ENCODE measurements around the gene SAP30BP.

The SAP30BP gene

DNA sequence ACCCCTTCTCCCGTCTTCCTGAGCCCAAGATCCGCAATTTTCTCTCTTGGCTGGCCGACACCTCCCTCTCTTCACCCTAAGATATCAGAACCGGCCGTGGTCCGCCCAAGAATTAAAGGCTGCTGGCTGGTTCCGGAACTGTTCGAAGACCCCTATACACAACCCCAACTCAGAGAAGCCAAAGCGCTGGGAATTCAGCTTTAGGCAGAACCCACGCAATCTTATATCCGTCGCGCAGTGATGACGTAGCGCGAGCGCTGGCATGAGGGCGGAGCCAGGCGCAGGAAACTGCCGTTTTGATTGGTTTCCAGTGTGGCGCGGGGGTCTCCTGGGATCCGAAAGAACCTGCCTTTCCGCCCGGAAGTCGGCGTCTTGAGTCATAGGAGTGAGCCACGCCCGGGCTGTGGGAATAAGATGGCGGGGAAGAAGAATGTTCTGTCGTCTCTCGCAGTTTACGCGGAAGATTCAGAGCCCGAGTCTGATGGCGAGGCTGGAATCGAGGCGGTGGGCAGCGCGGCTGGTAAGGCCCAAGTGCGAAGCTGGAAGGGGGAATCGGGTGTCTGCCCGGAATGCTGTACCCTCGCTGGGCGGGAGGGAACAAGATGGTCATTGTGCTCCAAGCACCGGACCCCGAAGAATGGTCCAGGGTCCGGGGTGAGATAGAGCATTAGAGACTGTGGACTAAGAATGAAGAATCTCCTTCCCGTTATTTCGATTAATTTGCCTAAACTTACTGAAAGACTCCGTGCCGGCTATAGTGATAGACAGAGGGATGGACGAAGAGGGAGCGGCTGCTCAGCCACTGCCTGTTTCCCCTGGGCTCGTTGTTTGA lies at the start of gene SAP30BP, which contains the start of gene RECQL5:
TSS of gene SAP30BP (plus strand) at position 380 of the 832 bp plus-strand sequence. CDS start at position 415, 35 bp downstream.
TSS of gene RECQL5 (minus strand) at position 196 of the 832 bp plus-strand sequence. CDS start 597 bp downstream, outside the sequence.
- peak; percentile 86 for DNase-seq

DNA sequence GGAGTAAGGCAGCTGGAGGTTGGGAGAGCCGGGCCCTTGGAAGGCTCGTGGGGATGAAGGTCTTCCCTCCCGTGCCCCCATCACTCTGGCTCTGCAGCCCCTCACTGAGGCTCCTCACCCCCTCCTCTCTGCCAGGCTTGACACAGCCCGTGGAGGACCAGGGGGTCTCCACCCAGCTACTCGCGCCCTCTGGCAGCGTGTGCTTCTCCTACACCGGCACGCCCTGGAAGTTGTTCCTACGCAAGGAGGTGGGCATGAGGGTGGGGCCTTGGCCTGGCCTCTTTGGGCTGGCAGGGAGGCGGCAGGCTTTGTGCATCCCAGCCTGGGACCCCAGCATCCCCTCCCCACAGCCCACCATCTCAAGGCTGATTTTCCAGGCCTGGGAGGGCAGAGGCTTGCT lies 49.5 kb upstream of the SAP30BP start:
- no peak for DNase-seq

DNA sequence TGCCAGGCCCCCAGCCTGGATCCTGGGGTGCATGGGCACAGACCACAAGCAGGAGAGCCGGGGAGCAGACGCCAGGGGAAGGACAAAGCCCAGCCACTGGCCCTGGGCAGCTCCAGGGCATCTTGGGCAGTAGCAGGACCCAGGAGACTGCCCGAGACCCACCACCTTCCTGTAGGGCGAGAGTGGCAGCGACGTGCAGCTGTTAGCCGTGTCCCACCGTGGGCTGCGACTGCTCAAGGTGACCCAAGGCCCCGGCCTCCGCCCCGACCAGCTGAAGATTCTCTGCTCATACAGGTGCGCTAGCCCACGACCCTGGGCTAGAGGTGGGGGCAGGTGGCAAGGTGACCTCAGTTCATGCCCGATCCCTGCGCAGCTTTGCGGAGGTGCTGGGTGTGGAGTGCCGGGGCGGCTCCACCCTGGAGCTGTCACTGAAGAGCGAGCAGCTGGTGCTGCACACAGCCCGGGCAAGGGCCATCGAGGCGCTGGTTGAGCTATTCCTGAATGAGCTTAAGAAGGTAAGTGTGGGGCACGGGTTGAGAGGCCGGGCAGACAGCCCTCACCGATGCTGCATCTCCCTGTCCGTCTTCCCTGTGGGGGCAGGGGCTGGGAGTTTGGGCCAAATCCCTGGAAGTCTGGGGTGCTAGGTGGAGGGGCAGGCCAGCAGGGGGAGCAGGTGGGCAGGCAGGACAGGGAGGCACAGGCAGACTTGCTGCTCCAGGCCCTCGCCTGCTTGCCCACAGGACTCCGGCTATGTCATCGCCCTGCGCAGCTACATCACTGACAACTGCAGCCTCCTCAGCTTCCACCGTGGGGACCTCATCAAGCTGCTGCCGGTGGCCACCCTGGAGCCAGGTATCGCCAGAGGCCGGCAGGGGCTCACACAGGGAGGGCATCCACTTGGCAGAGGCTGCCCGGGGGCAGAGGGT lies 47.4 kb upstream of the SAP30BP start:
- no peak for DNase-seq

DNA sequence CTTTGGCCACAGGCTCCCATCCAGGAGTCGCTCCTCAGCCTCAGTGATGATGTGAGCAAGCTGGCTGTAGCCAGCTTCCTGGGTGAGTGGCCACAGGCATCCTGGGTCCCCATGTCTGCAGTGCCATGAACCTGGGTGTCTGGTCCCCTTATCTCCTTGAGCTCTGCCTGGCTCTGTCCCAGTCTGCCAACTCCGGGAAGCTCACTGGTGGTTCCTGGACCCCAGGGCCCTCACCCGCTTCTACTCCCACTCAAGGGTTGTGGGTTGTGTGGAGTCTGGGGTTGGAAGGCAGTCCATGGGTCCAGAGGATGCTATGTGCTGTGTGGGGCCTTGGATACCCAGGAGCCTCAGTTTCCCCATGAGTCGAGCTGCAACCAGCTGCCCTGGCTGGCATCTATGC lies 45.6 kb upstream of the SAP30BP start:
- DNase-seq: no peak

DNA sequence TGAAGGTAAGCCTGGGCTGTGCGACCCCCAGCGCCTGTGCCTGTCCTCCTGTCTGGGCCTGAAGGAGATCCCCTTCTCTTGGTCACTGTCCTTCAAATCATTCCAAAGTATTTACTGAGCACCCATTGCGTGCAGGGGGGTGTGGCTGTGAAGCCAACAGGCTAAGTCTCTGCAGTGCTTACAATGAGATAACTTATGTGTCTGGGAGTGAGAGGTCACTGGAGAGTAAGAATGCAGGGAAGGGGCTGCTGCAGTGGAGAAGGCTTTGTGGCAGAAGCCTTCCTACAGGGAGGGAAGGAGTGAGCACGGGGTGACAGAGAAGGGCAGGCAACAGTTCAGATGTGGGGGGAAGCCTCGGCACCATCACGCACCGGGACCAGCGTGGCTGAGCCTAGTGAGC lies 45.1 kb upstream of the SAP30BP start:
- no peak for DNase-seq

DNA sequence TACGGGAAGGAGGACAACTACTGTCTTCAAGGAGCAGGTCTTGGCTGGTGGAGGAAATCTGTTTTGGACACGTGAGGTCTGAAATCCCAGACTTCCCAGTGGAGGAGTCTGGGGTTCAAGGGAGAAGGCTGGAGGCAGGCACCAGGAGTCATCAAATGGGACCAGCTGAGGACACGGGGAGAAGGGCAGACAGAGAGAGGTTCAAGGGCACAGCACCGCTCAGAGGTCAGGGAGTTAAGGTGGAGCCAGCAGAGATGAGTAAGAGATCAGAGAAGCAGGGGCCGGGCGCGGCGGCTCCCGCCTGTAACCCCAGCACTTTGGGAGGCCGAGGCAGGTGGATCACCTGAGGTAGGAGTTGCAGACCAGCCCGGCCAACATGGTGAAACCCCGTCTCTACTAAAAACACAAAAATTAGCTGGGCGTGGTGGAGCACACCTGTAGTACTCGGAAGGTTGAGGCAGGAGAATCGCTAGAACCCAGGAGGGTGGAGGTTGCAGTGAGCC lies 44.3 kb upstream of the SAP30BP start:
- DNase-seq: no peak

DNA sequence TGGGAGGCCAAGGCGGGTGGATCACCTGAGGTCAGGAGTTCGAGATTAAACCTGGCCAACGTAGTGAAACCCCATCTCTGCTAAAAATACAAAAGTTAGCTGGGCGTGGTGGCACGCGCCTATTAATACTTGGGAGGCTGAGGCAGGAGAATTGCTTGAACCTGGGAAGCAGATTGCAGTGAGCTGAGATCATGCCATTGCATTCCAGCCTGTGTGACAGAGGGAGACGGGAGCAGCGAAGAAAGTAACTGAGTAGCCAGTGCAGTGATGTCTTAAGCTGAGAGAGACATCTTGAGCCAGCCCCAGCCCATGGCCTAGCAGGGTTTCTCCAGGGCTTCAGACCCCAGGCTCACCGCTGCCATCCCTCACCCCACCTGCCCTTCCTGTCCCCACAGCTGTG lies 43.8 kb upstream of the SAP30BP start:
- no peak for DNase-seq

DNA sequence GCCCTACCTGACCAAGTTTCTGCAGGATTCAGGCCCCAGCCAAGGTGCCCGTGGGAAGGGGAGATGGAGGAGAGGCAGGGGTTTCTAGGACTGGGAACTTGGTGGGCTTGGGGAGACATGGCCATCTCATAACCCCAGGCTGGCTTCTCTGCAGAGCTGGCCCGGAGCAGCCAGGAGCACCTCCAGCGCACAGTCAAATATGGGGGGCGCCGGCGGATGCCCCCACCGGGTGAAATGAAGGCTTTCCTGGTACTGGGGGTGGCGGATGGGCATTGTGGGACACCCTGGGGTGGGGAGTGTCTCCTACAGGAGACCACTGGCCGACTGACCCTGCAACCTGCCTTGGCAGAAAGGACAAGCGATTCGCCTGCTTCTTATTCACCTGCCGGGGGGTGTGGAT lies 43.1 kb upstream of the SAP30BP start:
- no peak for DNase-seq

DNA sequence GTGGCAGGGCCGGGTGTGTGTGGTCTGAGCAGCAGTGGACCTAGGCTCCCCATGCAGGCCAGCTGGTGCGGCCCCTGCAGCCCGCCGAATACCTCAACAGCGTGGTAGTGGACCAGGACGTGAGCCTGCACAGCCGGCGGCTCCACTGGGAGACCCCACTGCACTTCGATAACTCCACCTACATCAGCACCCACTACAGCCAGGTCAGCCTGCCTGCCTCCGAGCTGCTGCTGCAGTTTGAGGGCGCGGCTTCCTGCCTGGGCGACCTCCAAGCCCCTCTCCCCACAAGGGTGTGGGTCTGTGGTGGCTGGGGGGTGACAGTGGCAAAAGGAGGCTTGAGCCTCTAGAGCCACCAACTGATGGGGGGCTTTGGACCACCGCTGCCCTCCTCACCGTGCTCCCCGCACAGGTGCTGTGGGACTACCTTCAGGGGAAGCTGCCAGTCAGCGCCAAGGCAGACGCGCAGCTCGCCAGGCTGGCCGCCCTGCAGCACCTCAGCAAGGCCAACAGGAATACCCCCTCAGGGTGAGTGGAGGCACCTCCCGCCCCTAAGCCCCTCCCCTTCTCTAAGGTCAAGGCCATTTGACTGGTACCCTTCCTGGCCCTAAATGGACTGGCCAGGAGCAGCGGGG lies 42.3 kb upstream of the SAP30BP start:
- no peak for DNase-seq

DNA sequence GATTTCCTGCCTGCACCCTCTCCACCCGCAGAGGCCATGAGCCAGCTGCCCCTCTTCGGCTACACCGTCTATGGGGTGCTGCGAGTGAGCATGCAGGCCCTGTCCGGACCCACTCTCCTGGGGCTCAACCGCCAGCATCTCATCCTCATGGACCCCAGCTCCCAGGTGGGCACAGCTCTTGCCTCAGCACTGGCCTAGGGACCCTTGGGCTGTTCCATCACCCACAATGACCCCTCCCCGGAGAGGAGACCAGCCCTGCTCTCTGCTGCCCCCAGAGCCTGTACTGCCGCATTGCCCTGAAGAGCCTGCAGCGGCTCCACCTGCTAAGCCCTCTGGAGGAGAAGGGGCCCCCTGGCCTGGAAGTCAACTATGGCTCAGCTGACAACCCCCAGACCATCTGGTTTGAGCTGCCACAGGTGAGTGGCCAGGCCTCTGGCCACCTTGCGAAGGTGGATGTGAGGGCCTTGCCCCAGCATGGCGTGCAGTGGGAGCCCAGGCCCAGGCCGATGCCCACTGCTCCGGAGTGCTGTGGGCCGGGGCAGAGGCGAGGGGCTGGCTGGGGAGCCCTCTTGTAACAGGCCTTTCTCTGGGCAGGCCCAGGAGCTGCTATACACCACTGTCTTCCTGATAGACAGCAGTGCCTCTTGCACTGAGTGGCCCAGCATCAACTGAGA lies 41.2 kb upstream of the SAP30BP start:
- no peak for DNase-seq

DNA sequence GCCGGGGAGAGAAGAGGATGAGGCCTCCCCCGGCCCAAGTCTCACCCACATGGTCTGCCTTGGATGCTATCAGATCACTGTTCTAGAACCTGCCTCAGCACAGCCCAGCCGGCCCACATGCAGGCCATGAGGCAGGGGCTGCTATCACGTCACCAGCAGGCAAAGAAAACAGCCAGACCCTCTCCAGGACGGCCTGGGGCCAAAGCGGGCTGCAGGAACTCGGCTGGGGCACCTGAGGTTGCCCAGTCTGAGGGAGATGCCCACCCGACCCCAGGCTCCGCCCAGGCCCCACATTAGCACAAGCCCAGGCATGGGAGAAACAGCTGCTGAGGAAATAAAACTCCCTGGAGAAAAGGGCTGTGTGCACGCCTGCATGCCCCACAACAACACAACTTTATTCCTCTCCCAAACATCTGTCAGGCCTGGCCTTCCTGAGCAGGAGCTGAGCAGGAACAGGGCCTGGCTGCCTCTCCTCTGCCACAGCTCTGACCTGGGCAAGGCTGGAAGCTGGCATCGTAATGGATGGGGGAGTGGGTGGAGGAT lies 40.6 kb upstream of the SAP30BP start:
- DNase-seq: no peak

DNA sequence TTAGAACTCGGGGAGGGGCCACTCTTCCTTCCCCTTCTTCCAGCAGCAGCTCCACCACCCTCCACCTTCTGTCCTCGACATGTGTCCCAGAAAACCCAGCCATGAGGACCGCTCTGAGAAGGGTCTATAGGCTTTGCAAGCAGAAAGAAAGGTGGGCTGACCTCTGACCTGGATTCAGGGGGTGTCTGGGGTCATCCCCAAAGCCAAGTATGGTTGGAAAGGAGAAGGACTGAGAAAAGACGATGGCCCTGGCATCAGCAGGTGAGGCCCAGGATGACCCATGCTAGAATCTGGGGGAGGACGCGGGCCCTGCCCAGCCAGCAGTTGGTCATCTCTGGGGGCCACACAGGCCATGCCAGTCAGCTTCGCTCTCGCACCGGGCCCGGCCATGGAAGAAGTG lies 40.0 kb upstream of the SAP30BP start:
- DNase-seq: no peak

DNA sequence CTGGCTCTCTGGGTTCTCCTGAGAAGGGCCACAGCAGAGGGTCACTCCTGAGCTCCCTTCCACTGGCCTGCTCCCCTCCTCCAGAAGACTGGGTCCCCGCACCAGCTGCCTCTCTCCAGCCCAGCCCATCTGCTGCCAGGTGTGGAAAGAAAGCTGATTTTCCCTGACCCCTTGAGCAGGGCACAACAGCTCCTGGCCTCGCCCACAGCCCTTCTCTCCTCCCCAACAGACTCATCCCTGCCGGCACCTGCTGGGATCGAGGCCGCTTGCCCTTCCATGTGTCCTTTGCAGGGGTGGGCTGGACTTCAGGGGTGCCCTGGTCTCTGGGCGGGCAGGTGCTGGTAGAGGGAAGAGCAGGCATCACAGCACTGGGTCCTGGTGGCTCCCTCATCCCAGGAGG lies 38.7 kb upstream of the SAP30BP start:
- no peak for DNase-seq

DNA sequence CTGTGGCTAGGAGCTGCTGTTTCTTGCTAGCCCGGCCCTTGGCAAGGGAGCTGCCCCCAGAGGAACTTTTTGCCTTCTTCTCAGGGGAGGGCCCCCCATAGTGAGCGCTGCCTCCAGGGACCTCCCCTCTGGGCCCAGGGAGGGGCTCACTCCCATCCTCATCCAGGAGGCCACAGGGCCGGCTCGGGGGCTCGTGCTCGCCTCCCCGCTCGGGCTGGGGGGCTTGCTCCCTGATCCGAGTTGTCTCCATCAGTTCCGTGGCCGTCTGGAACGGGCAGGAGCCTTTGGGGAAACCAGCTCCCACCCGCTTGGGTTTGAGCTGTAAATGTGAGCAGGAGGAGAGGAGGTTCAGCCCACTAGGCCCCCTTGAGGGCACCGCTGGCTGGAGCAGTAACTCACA lies 38.0 kb upstream of the SAP30BP start:
- DNase-seq: no peak

DNA sequence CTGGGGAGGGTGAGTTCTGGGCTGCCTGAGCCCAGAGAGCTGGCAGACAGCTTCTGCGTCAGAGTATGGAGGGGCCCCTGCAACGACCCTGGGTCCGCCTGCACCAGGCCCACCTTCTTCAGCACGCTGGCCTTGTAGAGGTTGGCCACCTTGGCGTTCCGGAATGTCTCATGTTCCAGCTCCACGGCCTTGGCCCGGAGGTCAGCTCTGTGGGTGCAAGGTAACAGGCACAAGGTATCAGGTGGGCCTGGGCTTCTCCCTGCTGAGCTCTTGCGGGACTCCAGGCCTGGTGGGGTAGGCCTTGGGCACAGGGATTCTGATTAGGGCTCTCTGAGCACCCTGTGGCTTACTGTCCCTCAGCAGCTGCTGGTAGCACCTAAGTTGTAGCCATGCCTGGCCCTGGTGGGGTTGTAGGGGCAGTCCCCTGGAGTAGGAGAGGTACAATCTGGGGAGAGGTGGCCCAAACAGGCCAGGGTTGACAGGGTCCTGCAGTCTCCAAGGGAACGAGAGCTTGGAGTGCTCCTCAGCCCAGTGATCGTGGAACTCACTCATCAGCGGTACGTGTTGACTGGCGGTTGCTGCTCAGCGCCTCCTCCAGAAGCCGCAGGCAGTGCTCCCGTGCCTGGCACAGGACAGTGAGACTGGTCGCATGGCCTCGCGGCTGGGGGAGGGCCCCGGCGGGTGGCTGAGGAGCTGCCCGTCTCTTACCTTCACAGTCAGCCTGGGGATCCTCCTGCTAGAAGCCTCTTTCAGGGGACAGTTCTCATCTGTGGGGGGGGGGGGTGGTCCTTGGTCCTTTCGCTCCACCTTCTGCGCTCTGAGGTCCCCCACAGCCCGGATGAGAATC lies 36.8 kb upstream of the SAP30BP start:
- no peak for DNase-seq

DNA sequence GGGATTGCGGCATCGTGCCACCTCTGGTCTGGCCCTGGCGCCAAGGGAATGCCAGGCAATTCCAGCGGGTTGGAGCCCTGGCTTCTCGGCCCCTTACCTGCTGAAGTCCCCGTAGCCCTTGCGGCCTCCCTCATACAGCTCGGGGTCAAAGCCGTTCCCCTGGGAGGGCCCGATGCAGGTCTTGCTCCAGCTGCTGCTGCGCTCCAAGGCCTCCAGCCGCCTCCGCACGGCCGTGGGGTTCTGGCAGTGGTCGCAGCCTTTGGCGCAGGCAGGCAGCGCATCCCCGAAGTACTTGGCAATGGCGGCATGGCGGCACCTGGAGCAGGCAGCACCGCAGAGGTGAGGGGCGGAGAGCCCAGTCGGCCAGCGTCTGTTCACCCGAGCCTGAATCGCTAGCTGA lies 35.8 kb upstream of the SAP30BP start:
- DNase-seq: no peak

DNA sequence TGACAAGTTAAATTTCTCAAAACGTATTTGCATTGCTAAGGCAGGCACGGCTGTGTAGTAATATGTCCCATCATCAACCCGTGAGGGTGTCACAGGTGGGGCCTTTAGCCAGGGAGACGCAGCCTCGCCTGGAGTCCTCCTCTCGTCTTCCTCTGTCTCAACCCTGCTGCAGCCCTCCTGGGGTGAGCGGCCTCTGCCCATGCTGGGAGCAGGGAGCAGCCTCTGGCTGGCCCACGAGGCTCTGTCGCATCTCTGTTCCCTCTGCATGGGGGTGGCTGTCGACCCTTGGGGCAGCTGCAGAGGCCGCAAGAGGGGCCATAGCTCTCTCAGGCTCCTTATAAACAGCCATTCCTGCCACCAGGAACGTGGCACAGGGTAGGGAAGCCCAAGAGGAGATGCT lies 34.7 kb upstream of the SAP30BP start:
- DNase-seq: no peak

DNA sequence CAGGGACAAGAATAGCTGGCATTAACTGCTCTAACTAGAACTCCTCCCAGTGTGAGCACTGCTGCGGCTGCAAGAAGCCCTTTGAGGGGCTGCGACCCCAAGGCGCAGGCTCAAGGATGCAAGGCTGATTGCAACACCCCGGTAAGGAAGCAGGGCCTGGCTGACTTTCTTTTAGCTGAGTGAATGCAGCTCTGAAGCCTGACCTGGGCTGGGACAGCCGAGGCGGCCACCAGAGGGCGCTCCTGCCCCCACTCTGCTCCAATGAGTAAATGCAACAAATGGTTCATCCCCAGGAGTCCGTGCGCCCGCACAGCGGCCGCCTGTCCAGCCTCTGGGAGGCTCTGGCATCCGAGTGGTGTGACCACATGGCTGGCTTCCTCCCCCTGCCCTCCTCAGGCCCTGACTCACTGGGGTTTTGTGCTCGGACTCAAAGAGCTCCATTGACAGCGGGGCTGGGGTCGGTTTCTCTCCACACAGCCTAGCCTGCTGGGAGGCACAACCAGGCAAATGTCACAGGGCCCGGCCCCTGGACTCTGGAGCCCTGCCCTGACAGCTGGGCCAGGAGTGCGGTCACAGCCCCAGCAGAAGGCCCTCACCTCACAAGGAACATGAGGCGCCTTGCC lies 34.2 kb upstream of the SAP30BP start, which contains the start of gene SMIM5:
TSS of gene SMIM5 (plus strand) at position 572 of the 623 bp plus-strand sequence. CDS start 6,768 bp downstream, outside the sequence.
- DNase-seq: no peak

DNA sequence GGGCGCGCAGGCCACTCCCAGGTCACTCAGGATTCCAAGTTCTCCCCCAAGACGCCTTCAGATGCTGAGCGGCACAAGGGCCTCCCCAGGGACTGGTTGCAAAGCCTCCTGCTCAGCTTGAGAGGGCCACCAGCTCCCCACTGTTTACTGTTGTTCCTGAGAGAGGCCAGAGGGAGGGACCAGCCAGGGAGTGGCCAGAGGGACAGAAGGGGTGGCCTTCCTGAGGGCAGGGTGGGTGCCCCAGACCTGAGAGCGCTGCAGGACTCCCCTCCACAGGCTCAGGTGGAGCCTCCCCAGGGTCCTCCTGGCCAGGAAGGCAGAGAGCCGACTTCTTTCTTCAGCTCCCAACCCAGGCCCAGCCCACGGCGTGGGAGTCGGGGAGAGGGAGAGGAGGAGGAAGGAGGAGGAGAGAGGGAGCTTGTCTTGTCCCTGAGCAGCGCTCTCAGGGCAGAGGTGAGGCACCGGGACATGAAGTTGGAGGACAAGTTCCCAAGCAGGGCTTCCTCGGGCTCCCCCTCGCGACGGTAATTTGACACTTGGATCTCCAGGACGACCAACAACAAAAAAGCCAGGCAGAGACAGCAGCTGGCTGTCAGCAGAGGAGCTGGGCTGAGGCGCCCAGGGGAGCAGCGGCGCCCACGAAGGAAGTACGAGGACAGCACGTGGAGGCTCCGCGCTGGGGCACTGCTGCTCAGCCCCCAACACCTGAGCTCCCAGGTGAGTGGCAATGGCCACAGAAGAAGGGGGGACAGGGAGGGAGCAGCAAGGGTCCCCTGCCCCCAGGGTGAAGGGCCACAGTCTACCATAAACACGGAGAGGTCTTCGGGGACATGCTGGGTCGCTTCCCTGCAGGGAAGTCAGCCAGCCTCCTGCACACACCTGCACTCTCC lies 33.4 kb upstream of the SAP30BP start:
- peak; percentile 33 for DNase-seq

DNA sequence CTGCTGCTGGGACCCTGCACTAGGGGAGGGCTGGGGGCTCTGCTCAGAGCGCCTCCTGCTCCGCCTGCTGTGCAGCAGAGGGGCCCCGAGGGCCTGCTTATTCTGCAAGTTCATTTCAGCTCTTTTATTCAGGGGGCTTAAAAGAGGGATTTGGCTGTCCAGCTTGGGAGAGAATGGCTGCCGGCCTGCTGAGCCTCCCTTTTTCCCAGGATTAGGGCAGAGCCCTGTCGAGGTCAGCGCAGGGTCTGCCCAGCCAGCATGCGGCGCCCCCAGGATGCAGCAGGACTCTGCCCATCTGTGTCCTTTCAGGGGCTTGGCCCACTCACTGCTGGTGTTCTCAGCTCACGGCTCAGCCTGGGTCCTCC lies 32.8 kb upstream of the SAP30BP start:
- no peak for DNase-seq
